Activated T-helper 2 cell treated with anti-CD3 and anti-CD28 coated beads, Interferon-gamma antibody, Interleukin-2, Interleukin-4, amounts not matched to agents 10 μg/mL and 5 μg/mL and 100 μg/mL, durations not matched to agents 14 hours and 24 hours and 36 hours (primary cell): ENCODE results near the gene PGLYRP4. TPM values are rescaled to one million over a fixed set of nuclear protein-coding genes. Genes with fewer than 3 reads are reported as not detected.

Experiments used
- DNase-seq: peaks from one replicate; pipeline ENCODE4 v3.0.0; 2021; ENCODE audit warnings: low spot score
- H3K27ac Mint-ChIP-seq: one replicate; pipeline ENCODE4 v1.8.0; 2021; ENCODE audit warnings: mixed read lengths
- H3K27me3 Mint-ChIP-seq: one replicate; pipeline ENCODE4 v1.8.0; 2021; ENCODE audit warnings: low read depth, mixed read lengths
- H3K36me3 Mint-ChIP-seq: one replicate; pipeline ENCODE4 v1.8.0; 2021; ENCODE audit warnings: low read depth, mixed read lengths
- H3K4me1 Mint-ChIP-seq: one replicate; pipeline ENCODE4 v1.8.0; 2021; ENCODE audit warnings: low read depth, mixed read lengths
- H3K4me3 Mint-ChIP-seq: one replicate; pipeline ENCODE4 v1.8.0; 2021; ENCODE audit warnings: low read depth, mild to moderate bottlenecking, moderate library complexity, mixed read lengths
- H3K9me3 Mint-ChIP-seq: one replicate; pipeline ENCODE4 v1.8.0; 2021; ENCODE audit warnings: mixed read lengths
- intact Hi-C: fragments of 100-400 bp; cut with micrococcal nuclease; formaldehyde crosslinking; loops from one replicate; pipeline ENCODE4 v1.15.1; 2023
- total RNA-seq: library from RNA; stranded (reverse); gene quantifications from 2 replicates; pipeline ENCODE4 v1.2.3, GENCODE V29; 2022

Gene PGLYRP4
- total RNA-seq, 1 donor from 2014 or later = not detected

DNA sequence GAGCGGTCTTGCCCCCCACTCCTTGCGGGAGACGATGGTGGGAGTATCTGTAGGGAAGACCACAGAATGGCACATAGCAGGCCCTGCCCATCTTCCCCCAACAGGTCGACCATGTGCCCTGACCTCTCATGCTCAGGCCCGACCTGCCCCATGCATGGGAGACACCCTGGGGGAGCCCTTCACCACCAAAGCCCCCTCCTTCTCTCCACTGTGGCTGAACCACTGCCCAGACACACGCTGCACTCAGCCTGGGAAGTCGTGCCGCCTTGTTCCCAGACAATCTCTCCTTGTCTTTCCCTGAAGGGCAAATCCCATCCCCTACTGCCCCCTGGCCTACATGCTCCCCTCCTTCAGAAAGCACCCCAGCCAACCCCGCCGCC, 41.4 kb downstream of the PGLYRP4 start:
- Mint-ChIP-seq H3K9me3 (no peaks in the 10 kb centered on the region), H3K27ac (no peak overlapping the region), H3K4me3 (no peak overlapping the region), H3K4me1 (no peaks in the 10 kb centered on the region), H3K27me3 (peaks cover 3% of the 10 kb centered on the region), H3K36me3 (no peaks in the 10 kb centered on the region)
- DNase-seq = no peak
- intact Hi-C loops = no loop called here

DNA sequence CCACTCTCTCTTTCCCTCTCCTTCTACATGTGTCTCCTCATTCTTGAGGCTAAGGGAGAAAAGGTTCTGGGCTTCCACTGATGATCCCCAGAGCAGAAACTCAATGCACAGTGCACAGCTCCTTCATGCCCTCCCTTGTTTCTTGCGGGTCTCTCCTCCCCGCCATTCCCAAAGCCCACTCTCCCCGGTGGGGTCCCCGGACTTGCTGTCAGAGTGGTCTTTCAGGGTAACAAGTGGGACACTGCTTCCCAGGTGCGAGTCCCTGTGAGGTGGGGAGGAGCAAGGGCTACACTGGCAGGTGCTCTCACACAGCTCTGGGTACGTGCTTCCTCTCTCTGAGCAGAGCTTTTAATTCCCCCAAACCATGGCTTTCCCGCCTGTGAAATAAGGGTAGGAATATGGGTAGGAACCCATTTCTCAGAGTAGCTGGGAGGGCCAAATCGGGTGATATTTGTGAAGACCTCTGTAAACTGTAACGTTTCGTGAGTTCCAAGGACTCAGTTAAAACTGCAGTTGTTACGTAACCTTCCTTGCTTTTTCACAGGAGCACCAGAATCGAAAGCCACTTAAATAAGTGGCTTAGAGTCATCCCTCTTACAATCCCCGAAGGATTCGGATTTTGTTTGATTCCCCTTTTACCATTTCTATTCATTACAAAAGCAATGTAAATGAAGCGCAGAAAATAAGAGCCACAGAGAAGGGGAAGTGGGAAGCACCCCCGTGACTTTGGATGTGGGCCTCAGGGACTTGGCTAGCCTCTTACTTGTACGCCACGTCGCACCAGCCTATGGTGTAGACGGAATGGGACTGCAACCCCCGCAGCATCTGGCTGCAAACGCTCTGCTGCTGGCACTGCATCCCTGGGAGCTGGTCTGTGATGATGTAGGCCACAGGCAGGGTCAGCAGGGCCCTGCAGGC, 42.1 kb downstream of the PGLYRP4 start:
- H3K36me3 Mint-ChIP-seq = no peaks in the 10 kb centered on the region
- no peak for DNase-seq
- no peaks in the 10 kb centered on the region for H3K9me3 Mint-ChIP-seq
- no peak overlapping the region for H3K27ac Mint-ChIP-seq
- H3K4me1 Mint-ChIP-seq = no peaks in the 10 kb centered on the region
- peaks cover 3% of the 10 kb centered on the region for H3K27me3 Mint-ChIP-seq
- intact Hi-C loops = no loop called here
- no peak overlapping the region for H3K4me3 Mint-ChIP-seq

DNA sequence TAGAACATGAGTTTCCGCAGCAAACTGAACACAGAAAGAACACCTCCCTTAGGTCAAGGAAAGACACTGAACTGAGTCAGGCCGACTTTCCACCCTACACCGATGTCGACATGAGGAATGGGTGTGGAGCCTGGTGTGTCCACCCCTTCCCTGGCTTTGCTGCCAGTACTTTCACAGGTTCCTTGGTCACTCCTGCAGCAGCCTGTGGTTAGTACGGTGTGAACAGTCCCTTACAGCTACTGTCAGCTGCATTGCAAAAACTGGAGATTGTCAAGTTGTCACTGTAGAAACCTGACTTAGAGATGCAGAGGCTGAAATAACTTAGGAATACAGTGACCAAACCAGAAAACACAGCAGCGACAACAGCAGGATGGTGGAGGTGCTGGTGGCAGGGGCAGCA, 43.0 kb downstream of the PGLYRP4 start:
- no peaks in the 10 kb centered on the region for H3K4me1 Mint-ChIP-seq
- intact Hi-C loops = no loop called here
- H3K9me3 Mint-ChIP-seq = no peaks in the 10 kb centered on the region

DNA sequence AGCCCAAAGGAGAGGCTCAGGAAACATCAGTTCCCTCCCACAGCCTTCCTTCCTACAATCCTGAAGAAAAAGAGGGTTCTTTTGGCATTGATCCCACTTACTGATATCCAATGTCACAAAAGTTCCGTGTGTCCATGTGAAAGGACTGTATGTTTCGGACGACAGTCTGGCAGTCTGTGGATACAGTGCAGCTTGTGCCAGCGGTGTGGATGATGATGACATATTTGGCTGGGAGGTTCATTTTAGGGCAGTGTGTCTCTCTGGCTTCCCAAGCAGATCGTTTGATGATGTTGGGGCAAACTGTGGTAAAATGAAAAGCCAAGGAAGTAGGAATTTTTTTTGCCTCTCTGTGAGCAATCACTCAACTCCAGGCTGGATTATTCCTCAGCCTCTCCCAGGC, 46.3 kb downstream of the PGLYRP4 start:
- peaks cover 3% of the 10 kb centered on the region for H3K27me3 Mint-ChIP-seq
- no peak overlapping the region for H3K27ac Mint-ChIP-seq
- no peak overlapping the region for H3K4me3 Mint-ChIP-seq
- intact Hi-C loops = no loop called here
- DNase-seq = no peak
- H3K9me3 Mint-ChIP-seq = no peaks in the 10 kb centered on the region
- H3K36me3 Mint-ChIP-seq = no peaks in the 10 kb centered on the region
- H3K4me1 Mint-ChIP-seq = no peaks in the 10 kb centered on the region

More for the DNA sequence above, 43.0 kb downstream of the PGLYRP4 start:
- no peak for DNase-seq
- H3K4me3 Mint-ChIP-seq = no peak overlapping the region
- H3K36me3 Mint-ChIP-seq = no peaks in the 10 kb centered on the region
- H3K27me3 Mint-ChIP-seq = peaks cover 3% of the 10 kb centered on the region
- H3K27ac Mint-ChIP-seq = no peak overlapping the region

DNA sequence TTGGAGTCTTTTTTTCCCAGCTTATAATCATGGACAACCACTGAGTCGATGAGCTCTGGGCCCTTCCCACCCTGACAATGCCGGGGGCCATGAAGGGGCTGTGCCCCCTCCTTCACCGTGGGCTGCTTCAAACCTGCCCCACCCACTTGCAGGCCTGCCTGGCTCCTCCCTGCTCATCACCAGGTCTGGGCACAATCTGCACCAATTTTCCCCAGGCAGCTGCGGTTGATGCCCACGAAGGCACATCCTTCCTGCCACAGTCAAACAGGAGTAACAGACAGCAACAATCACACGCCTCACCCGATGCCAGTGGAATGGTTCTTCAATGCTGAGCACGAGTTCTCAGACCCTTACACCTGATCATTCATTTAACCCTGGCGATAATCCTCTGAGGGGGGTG, 54.8 kb downstream of the PGLYRP4 start:
- no peak overlapping the region for H3K4me3 Mint-ChIP-seq
- H3K27me3 Mint-ChIP-seq = peaks cover 2% of the 10 kb centered on the region
- peaks cover 4% of the 10 kb centered on the region for H3K4me1 Mint-ChIP-seq
- H3K36me3 Mint-ChIP-seq = no peaks in the 10 kb centered on the region
- H3K27ac Mint-ChIP-seq = no peak overlapping the region
- intact Hi-C loops = no loop called here
- no peaks in the 10 kb centered on the region for H3K9me3 Mint-ChIP-seq
- no peak for DNase-seq

DNA sequence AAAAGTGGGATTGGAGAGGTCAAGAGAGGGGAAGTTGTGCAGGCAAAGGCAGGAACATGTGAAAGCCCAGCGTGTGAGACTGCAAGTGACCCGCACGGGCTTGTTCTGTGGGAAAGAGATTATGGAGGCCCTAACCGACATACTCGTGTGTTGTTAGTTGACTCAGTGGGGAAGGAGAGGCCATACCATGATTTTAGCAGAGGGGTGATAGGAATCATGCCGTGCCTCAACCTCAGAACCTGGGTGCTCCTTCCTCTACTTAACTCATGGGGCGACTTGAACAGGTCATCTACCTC, 55.2 kb downstream of the PGLYRP4 start:
- intact Hi-C loops = no loop called here
- no peak overlapping the region for H3K4me3 Mint-ChIP-seq
- H3K27ac Mint-ChIP-seq = no peak overlapping the region
- peaks cover 2% of the 10 kb centered on the region for H3K27me3 Mint-ChIP-seq
- no peaks in the 10 kb centered on the region for H3K36me3 Mint-ChIP-seq
- peaks cover 4% of the 10 kb centered on the region for H3K4me1 Mint-ChIP-seq
- DNase-seq = no peak
- no peaks in the 10 kb centered on the region for H3K9me3 Mint-ChIP-seq

DNA sequence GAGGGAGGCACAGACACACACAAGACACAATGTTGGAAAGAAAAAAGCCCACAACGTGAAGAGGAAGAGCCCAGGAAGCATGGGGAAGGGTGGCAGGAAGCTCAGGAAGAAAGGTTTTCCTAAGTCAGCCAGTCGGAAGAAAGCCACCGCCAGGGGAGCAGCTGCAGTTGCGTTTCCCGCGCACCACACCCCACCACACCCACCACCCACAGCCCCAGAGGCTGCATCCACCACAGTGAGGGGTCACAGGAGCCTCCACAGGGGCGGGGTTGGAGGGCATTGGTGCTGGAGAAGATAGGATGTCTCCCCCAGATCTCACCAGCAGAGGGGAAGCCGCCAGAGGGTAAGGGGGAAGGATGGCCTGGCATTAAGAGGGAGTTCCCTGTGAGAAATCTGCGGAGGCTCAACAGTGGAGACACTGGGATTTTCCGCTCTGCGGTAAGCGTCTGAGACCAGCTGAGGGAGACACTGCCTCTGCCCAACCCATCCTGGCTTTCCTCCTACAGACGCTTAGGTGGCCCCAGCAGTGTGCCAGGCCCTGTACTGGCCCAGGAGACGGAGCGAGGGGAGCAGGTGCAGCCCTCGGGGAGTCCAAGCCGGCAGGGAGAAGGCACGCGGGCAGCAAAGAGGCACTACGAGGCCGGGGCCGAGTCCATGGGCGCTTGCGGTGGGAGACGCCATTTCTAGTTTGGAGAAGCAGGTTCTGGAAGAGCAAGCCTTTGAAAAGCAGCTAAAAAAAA, 55.7 kb downstream of the PGLYRP4 start:
- H3K9me3 Mint-ChIP-seq = no peaks in the 10 kb centered on the region
- H3K27me3 Mint-ChIP-seq = peaks cover 2% of the 10 kb centered on the region
- H3K4me3 Mint-ChIP-seq = no peak overlapping the region
- H3K36me3 Mint-ChIP-seq = no peaks in the 10 kb centered on the region
- peaks cover 4% of the 10 kb centered on the region for H3K4me1 Mint-ChIP-seq
- intact Hi-C loops = no loop called here
- no peak overlapping the region for H3K27ac Mint-ChIP-seq
- no peak for DNase-seq

DNA sequence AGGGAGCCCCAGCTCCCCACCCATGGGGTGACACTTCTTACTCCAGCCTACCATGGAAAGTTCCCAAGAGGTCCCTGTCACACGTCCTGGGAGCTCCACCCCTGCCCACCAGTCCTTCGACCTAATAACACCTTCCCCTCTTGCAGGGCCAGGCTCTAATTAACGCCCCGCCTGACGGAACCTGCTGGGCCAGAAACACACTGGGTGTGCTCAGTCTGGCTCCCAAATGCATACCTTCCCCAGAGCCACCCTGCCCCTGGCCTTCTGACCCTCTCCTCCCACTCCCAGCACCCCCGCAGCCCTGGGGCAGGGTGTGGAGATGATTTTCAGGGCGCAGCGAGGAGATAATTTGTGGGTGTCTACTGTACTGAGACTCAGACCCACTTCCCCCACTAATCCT, 56.5 kb downstream of the PGLYRP4 start:
- no peak for DNase-seq
- Mint-ChIP-seq H3K4me3 (no peak overlapping the region), H3K4me1 (peaks cover 4% of the 10 kb centered on the region), H3K9me3 (no peaks in the 10 kb centered on the region), H3K36me3 (no peaks in the 10 kb centered on the region), H3K27ac (no peak overlapping the region), H3K27me3 (peaks cover 2% of the 10 kb centered on the region)
- intact Hi-C loops = no loop called here

DNA sequence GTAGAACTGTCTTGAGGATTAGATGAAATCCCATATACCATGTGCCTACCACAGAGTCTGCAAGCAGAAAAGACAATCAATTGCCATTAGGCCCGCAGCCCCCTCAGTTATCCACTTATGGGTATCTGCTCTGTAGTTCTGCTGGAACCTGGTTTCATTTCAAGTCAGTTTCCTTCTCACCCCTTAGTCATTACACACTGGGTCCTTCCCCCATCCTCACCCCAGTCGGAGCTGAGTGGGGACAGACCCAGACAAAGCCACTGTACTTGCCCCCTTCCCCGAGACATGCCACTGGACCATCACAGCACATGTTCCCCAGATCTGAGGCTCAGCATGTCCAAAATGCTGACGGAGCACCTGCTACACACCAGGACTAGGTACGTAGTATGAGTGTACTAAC, 57.1 kb downstream of the PGLYRP4 start:
- H3K4me3 Mint-ChIP-seq = no peak overlapping the region
- peaks cover 2% of the 10 kb centered on the region for H3K27me3 Mint-ChIP-seq
- intact Hi-C loops = no loop called here
- no peaks in the 10 kb centered on the region for H3K36me3 Mint-ChIP-seq
- no peak for DNase-seq
- H3K27ac Mint-ChIP-seq = no peak overlapping the region
- H3K4me1 Mint-ChIP-seq = peaks cover 4% of the 10 kb centered on the region
- no peaks in the 10 kb centered on the region for H3K9me3 Mint-ChIP-seq

DNA sequence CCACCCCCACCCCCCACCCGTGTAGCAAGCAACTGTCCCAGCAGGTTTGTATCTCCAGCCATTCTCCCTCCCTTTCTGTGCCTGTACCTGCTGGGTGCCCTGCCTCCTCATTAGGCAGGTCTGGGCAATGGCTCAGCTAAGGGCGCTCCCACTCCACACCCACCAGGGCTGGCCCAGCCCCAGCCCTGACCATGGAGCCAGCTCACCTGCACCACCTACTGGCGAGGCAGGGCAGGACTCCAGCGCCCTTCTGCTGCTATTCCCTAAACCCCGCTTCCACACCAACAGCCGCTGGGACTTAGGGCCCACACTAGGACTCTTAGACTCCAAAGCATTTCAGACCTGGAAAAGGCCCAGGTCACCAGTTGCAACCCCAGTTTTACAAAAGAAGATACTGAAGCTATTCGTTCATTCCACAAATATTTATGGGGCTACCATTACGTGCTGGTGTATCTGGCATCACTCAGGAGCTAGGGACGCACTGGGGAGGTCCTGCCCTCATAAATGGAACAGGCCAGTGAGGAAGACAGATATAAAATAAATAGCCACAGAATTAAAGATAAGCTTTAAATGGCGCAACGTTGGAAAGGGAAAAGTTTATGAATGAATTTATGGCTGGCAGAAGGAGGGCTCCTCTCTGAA, 59.9 kb downstream of the PGLYRP4 start:
- intact Hi-C loops = no loop called here
- DNase-seq = no peak
- H3K4me3 Mint-ChIP-seq = no peak overlapping the region
- no peaks in the 10 kb centered on the region for H3K27me3 Mint-ChIP-seq
- H3K4me1 Mint-ChIP-seq = peaks cover under 1% of the 10 kb centered on the region
- H3K36me3 Mint-ChIP-seq = no peaks in the 10 kb centered on the region
- H3K27ac Mint-ChIP-seq = no peak overlapping the region
- H3K9me3 Mint-ChIP-seq = no peaks in the 10 kb centered on the region

Other genes with a start within 250 kb of the PGLYRP4 start
- not detected in 2 replicates for gene SPRR2F, start 235.3 kb downstream of the PGLYRP4 start, total RNA-seq
- gene SPRR2G, start 198.0 kb downstream of the PGLYRP4 start, total RNA-seq = not detected in 2 replicates
- gene LELP1, start 145.4 kb downstream of the PGLYRP4 start, total RNA-seq = not detected in 2 replicates
- gene PRR9, start 131.3 kb downstream of the PGLYRP4 start, total RNA-seq = not detected in 2 replicates
- not detected in 2 replicates for gene LORICRIN, start 89.2 kb downstream of the PGLYRP4 start, total RNA-seq
- not detected in 2 replicates for gene PGLYRP3, start 35.9 kb downstream of the PGLYRP4 start, total RNA-seq
- not detected in 2 replicates for gene S100A9, start 9.0 kb upstream of the PGLYRP4 start, total RNA-seq
- gene S100A12, start 26.8 kb upstream of the PGLYRP4 start, total RNA-seq = not detected in 2 replicates
- gene S100A8, start 42.2 kb upstream of the PGLYRP4 start, total RNA-seq = not detected in 2 replicates
- gene S100A7A, start 67.7 kb upstream of the PGLYRP4 start, total RNA-seq = not detected in 2 replicates
- gene S100A7, start 111.8 kb upstream of the PGLYRP4 start, total RNA-seq = not detected in 2 replicates
- gene S100A6, start 187.2 kb upstream of the PGLYRP4 start, total RNA-seq = 209 and 229 TPM in 2 replicates
- gene S100A5, start 192.1 kb upstream of the PGLYRP4 start, total RNA-seq = 1.8 and 2.4 TPM in 2 replicates
- 175 and 181 TPM in 2 replicates for gene S100A4, start 197.0 kb upstream of the PGLYRP4 start, total RNA-seq
- not detected in 2 replicates for gene S100A3, start 200.4 kb upstream of the PGLYRP4 start, total RNA-seq
- 0.44 and 0.75 TPM in 2 replicates for gene S100A2, start 217.0 kb upstream of the PGLYRP4 start, total RNA-seq